Parathyroid adenoma (tissue), 2 donors: ENCODE results near the gene ZC2HC1C.
"Not testable (repeated sequence)": the region's sequence is repeated elsewhere in the genome, so short reads cannot be mapped to it uniquely, and the experiment has no call there.

Experiments used
- H2AFZ ChIP-seq: fragments of 300-600 bp; sonication (generic); one replicate; pipeline ENCODE4 v1.7.0; 2017; ENCODE audit warnings: antibody characterized with exemption, mild to moderate bottlenecking
- H3K27ac ChIP-seq: fragments of 300-600 bp; sonication (generic); one replicate; pipeline ENCODE4 v1.7.0; 2017
- H3K27me3 ChIP-seq: fragments of 300-600 bp; sonication (generic); one replicate; pipeline ENCODE4 v1.7.0; 2017; ENCODE audit warnings: low read length; ENCODE audit not compliant: control insufficient read depth, insufficient read depth
- H3K36me3 ChIP-seq: fragments of 300-600 bp; sonication (generic); one replicate; pipeline ENCODE4 v1.7.0; 2017; ENCODE audit warnings: low read length; ENCODE audit not compliant: control insufficient read depth, insufficient read depth
- H3K4me1 ChIP-seq: fragments of 300-600 bp; sonication (generic); one replicate; pipeline ENCODE4 v1.7.0; 2017; ENCODE audit warnings: control low read depth
- H3K4me2 ChIP-seq: fragments of 300-600 bp; sonication (generic); one replicate; pipeline ENCODE4 v1.7.0; 2017; ENCODE audit warnings: low read length
- H3K4me3 ChIP-seq: fragments of 300-600 bp; sonication (generic); one replicate; pipeline ENCODE4 v1.7.0; 2017; ENCODE audit warnings: low read depth, low read length
- H3K79me2 ChIP-seq: fragments of 300-600 bp; sonication (generic); one replicate; pipeline ENCODE4 v1.7.0; 2017; ENCODE audit warnings: control low read depth
- H3K9ac ChIP-seq: fragments of 300-600 bp; sonication (generic); one replicate; pipeline ENCODE4 v1.7.0; 2017; ENCODE audit warnings: mild to moderate bottlenecking
- H3K9me3 ChIP-seq: fragments of 300-600 bp; sonication (generic); one replicate; pipeline ENCODE4 v1.7.0; 2017; ENCODE audit warnings: low read length; ENCODE audit not compliant: control insufficient read depth
- CTCF ChIP-seq: fragments of 300-600 bp; sonication (generic); IDR thresholded peaks from one replicate; pipeline ENCODE4 v1.7.0; 2017; ENCODE audit warnings: antibody characterized with exemption, mild to moderate bottlenecking
- donor health status: primary hyperparathyroidism.

The ZC2HC1C gene

GRCh38 chr14:75121552-75121951 is 52.1 kb downstream of the ZC2HC1C start:
- Histone ChIP-seq H3K27me3 (no peaks in the 10 kb centered on the region), H3K4me2 (no peak overlapping the region), H3K27ac (no peak overlapping the region), H3K4me1 (peaks cover 10% of the 10 kb centered on the region), H3K4me3 (no peak overlapping the region), H3K79me2 (peaks cover 4% of the 10 kb centered on the region), H2AFZ (no peak overlapping the region), H3K9me3 (no peaks in the 10 kb centered on the region), H3K9ac (no peak overlapping the region), H3K36me3 (no peaks in the 10 kb centered on the region)
- no peak for TF ChIP-seq CTCF

- H3K27ac ChIP-seq: no peak overlapping the region
- no peaks in the 10 kb centered on the region for H3K9me3 ChIP-seq
- TF ChIP-seq CTCF: no peak
- H3K79me2 ChIP-seq: peaks cover 10% of the 10 kb centered on the region
- no peak overlapping the region for H2AFZ ChIP-seq
- H3K9ac ChIP-seq: no peak overlapping the region
- H3K4me3 ChIP-seq: no peak overlapping the region
- no peaks in the 10 kb centered on the region for H3K36me3 ChIP-seq
- H3K4me1 ChIP-seq: peaks cover 12% of the 10 kb centered on the region
- H3K4me2 ChIP-seq: no peak overlapping the region
- H3K27me3 ChIP-seq: no peaks in the 10 kb centered on the region
Observed at GRCh38 chr14:75123991-75124390, 54.5 kb downstream of the ZC2HC1C start.

- no peak overlapping the region for H3K4me3 ChIP-seq
- no peak overlapping the region for H3K9ac ChIP-seq
- no peak overlapping the region for H2AFZ ChIP-seq
Observed at GRCh38 chr14:75125617-75126016, 56.2 kb downstream of the ZC2HC1C start.

GRCh38 chr14:75126121-75126544 is 56.7 kb downstream of the ZC2HC1C start:
- Histone ChIP-seq H3K27ac (peak overlapping the region; percentile 92), H3K79me2 (peaks cover 9% of the 10 kb centered on the region), H3K9ac (peak overlapping the region; percentile 94), H2AFZ (peak overlapping the region; percentile 92), H3K9me3 (no peaks in the 10 kb centered on the region), H3K4me2 (peak overlapping the region; percentile 75), H3K4me1 (peaks cover 12% of the 10 kb centered on the region), H3K4me3 (peak overlapping the region; percentile 85), H3K36me3 (no peaks in the 10 kb centered on the region), H3K27me3 (no peaks in the 10 kb centered on the region)
- no peak for TF ChIP-seq CTCF

More at GRCh38 chr14:75125617-75126016, 56.2 kb downstream of the ZC2HC1C start:
- no peak for TF ChIP-seq CTCF
- Histone ChIP-seq H3K79me2 (peaks cover 10% of the 10 kb centered on the region), H3K27ac (no peak overlapping the region), H3K36me3 (no peaks in the 10 kb centered on the region), H3K27me3 (no peaks in the 10 kb centered on the region), H3K9me3 (no peaks in the 10 kb centered on the region), H3K4me2 (peak overlapping the region; percentile 75), H3K4me1 (peaks cover 12% of the 10 kb centered on the region)

- Histone ChIP-seq H3K4me2 (peak within 1 kb of the TSS; percentile 75), H3K27me3 (no peaks in the 10 kb centered on the region), H3K9ac (peak within 1 kb of the TSS; percentile 94), H3K79me2 (peaks cover 6% of the 10 kb centered on the region), H2AFZ (peak within 1 kb of the TSS; percentile 92), H3K27ac (peak within 1 kb of the TSS; percentile 92), H3K4me1 (peaks cover 12% of the 10 kb centered on the region), H3K36me3 (no peaks in the 10 kb centered on the region), H3K9me3 (no peaks in the 10 kb centered on the region), H3K4me3 (peak within 1 kb of the TSS; percentile 85)
- TF ChIP-seq CTCF: no peak
Observed at GRCh38 chr14:75126679-75127473, 57.4 kb downstream of the ZC2HC1C start, which contains the start of gene NEK9. Gene NEK9 (minus strand): TSS chr14:75127048. CDS start chr14:75126921, 127 bp downstream.

- H3K9me3 ChIP-seq, H3K79me2 ChIP-seq, H3K36me3 ChIP-seq, H3K27me3 ChIP-seq: not testable (repeated sequence)
- H3K27ac ChIP-seq: peak overlapping the region; percentile 92
- peak overlapping the region; percentile 75 for H3K4me2 ChIP-seq
- peak overlapping the region; percentile 92 for H2AFZ ChIP-seq
- peaks cover 12% of the 10 kb centered on the region for H3K4me1 ChIP-seq
- peak overlapping the region; percentile 85 for H3K4me3 ChIP-seq
- peak overlapping the region; percentile 94 for H3K9ac ChIP-seq
Observed at GRCh38 chr14:75127474-75127820, 58.0 kb downstream of the ZC2HC1C start.
